GM18951 (cell line): ENCODE measurements around the gene CLTRN.
"Not testable (repeated sequence)": the region's sequence is repeated elsewhere in the genome, so short reads cannot be mapped to it uniquely, and the experiment has no call there.

Source experiments
- POLR2A ChIP-seq: IDR thresholded peaks from 4 replicates; pipeline ENCODE4 v1.6.1; 2011; ENCODE audit warnings: mild to moderate bottlenecking; ENCODE audit not compliant: insufficient read length, insufficient read depth; ENCODE audit errors: extremely low read depth
- in situ Hi-C: fragments of 300-500 bp; cut with MboI; formaldehyde crosslinking; loops from one replicate; pipeline ENCODE4 v1.12.0; 2022; ENCODE audit warnings: low sequenced_read_pairs, mixed read lengths, inconsistent platforms; ENCODE audit not compliant: unreplicated experiment

Gene CLTRN, protein sequence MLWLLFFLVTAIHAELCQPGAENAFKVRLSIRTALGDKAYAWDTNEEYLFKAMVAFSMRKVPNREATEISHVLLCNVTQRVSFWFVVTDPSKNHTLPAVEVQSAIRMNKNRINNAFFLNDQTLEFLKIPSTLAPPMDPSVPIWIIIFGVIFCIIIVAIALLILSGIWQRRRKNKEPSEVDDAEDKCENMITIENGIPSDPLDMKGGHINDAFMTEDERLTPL

GRCh38 chrX:15664487-15665444 is at the start of gene CLTRN:
Gene CLTRN, minus strand, starts transcription at chrX:15664805. Its CDS starts 30 bp downstream, at chrX:15664775.
- TF ChIP-seq POLR2A, result no peak
- in situ Hi-C loops, result no loop called here

GRCh38 chrX:15704273-15704672 is 39.7 kb upstream of the CLTRN start:
- in situ Hi-C loops, result not testable (repeated sequence)

DNA sequence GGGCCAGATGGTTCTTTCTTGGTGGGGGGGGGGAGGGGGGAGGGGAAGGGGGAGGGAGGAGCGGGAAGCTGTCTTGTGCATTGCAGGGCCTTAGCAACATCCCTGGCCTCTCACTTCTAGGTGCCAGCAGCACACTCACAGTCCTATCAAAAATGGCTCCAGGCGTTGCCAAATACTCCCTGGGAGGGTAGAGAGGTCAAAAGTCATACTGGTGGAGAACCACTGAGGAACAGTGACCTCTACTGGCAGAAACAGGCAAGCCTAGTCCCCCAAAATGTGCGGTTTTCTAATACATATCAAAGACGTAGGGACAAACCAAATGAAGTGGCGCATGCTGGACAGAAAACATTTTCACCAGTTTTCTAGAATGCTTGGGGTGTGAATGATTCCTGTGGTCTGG is 39.2 kb upstream of the CLTRN start:
- in situ Hi-C loops, result not testable (repeated sequence)

GRCh38 chrX:15702488-15703371 is 38.1 kb upstream of the CLTRN start:
- in situ Hi-C loops, result no loop called here
- TF ChIP-seq POLR2A, result no peak

- in situ Hi-C loops, result no loop called here
- TF ChIP-seq POLR2A, result no peak
Measured at GRCh38 chrX:15696516-15696915, 31.9 kb upstream of the CLTRN start.

GRCh38 chrX:15694941-15695451 is 30.4 kb upstream of the CLTRN start:
- no peak for TF ChIP-seq POLR2A
- in situ Hi-C loops, result no loop called here

GRCh38 chrX:15686818-15687685 is 22.4 kb upstream of the CLTRN start:
- no peak for TF ChIP-seq POLR2A
- in situ Hi-C loops, result no loop called here

DNA sequence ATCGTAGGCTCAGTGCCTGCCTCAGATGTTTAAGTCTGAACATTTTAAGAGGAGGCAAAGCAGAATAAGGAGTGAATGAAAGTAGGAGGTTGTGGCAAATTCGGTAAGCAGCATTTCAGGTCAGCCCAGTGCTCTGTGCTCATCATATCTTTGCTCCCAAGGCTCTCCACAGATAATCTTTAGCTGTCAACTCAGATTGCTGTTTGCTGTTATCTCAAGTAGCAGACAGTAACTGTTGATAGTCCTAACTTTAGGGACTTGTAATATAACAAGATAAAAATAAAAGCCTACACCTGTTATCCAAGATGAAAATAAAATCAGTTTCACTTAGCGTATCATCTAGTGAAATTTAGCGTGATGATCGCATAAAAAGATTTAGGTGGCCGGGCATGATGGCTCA is 18.6 kb upstream of the CLTRN start:
- TF ChIP-seq POLR2A, result no peak
- in situ Hi-C loops, result no loop called here

DNA sequence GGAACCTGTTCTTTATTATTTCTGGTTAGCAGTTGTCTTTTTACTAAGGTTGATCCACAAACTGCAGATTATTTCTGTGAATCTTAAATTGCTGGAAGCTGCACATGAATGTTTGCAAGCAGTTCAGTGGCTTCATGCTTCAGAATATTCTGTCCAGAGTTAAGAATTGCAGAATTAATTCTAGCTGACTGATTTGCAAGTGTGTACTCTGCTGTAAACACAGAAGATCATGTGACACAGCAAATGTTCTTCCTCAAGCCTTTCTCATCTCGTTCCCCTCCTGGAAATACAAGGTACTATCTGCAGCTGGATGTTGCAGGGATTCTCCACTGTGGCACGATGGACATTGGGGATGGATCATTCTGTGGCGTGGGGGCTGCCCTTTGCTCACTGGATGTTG is 16.8 kb upstream of the CLTRN start:
- in situ Hi-C loops, result no loop called here
- TF ChIP-seq POLR2A, result no peak

GRCh38 chrX:15680401-15680800 is 15.8 kb upstream of the CLTRN start:
- in situ Hi-C loops, result no loop called here
- TF ChIP-seq POLR2A, result no peak

- in situ Hi-C loops, result no loop called here
- TF ChIP-seq POLR2A, result no peak
Measured at GRCh38 chrX:15679246-15679645, 14.6 kb upstream of the CLTRN start.

DNA sequence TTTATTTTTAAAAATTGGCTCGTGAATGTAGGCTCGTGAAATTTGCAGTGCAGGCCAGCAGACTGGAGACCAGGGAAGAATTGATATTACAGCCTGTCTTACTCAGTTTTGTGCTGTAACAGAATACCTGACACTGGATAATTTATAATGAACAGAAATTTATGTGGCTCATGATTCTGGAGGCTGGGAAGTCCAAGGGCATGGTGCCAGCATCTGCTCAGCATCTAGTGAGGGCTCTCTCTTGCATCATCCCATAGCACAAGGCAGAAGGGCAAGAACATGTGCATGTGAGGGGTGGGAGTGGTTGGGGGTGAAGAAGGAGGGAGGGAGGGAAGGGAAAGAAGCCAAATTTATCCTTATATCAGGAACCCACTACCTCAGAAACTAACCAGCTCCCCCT is 13.7 kb upstream of the CLTRN start:
- no peak for TF ChIP-seq POLR2A
- in situ Hi-C loops, result no loop called here

- TF ChIP-seq POLR2A, result no peak
- in situ Hi-C loops, result no loop called here
Measured at GRCh38 chrX:15676886-15677285, 12.3 kb upstream of the CLTRN start.
